ENCODE data around the gene PIK3CB. TPM values are rescaled to one million over a fixed set of nuclear protein-coding genes. Genes with fewer than 3 reads are reported as not detected.

PIK3CB gene
- total RNA-seq (10 to 100 TPM; 25.2 to 34.4 (median 30.9) TPM), total RNA-seq (9.8 to 59.1 (median 27.2) reads per million in 29 experiments)
- 26.0 TPM for total RNA-seq (2013)

DNA sequence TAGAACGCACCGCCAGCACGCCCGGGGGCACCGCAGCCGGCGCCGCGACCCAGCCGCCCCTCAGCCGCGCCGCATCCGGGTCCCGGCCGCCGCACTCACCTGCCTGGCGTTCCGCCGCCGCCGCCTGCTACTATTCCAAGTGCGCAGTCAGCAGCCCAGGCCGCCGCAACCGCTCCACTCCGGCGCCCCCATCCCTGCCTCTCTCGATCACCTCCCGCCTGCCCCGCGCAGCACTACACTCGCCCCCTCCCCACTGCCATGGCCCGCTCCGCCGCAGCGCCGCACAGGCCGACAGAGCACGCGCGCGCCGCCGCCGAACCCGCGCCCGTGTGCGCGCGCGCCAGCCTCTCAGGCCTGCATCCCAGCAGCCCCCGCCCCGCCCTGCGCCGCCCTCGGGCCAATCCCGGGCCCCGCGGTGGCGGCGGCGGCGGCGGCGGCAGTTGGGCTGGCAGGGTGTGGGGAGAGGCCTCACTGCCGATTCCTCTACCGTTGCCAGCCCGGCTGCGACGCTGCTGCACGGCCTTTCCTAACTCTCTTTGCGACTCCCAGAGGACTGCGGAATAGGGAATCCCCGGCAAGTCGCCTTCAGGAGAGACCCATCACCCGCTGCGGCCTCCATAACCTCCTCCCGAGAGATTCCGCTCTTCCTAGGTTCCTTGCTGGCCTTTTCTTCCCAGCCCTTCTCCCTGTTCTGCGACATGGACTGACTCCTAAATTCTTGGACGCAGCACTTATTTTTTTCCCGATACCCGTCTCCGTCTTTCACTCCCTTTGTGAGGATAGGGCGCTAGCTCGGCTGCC, at the start of gene PIK3CB:
TSS of gene PIK3CB (minus strand) at position 333 of the 801 bp plus-strand sequence. CDS start 75,585 bp downstream, outside the sequence.
- Mint-ChIP-seq H3K27ac (peak within 1 kb of the TSS; percentile 98 to 99), H3K27me3 (no peaks in the 10 kb centered on the region), H3K36me3 (peaks cover 10% of the 10 kb centered on the region), H3K4me3 (peak within 1 kb of the TSS; percentile 91 to 97 (median 96)), H3K4me1 (peaks cover 25 to 34% (median 29%) of the 10 kb centered on the region in 3 donors), H3K9me3 (no peaks in the 10 kb centered on the region)
- ChIA-PET CTCF (interaction anchor here in 1 of 2 donors (2.2 kb wide), 1 partner anchor 81 kb away, joined by 6 read pairs; no protein-coding TSS in a partner anchor), POLR2A (no interaction called here)
- H3K27ac ChIP-seq (ENCODE audit: low read length), result peak within 1 kb of the TSS; percentile 90
- WGBS (ENCODE audit: insufficient coverage), result 1% methylated on average over 81 of the region's 88 CpGs
- ATAC-seq (replicated peaks in 1 of 4) (peak; percentile 90 to 95 (median 94)), DNase-seq (peak; percentile 75 to 93 (median 85))
- no peaks in the 10 kb centered on the region for H3K9me3 ChIP-seq
- no peaks in the 10 kb centered on the region for H3K27me3 ChIP-seq (replicated peaks in 1 of 2; ENCODE audit: control insufficient read depth in 2 of 2, extremely low read depth in 1 of 2, insufficient read depth in 2 of 2, low read length in 1 of 2)
- peaks cover 9 to 30% of the 10 kb centered on the region in 2 experiments for H3K4me1 ChIP-seq (ENCODE audit: control insufficient read depth in 1 of 2, extremely low read depth in 1 of 2, insufficient read depth in 2 of 2, low read length in 2 of 2)
- H3K36me3 ChIP-seq (ENCODE audit: control insufficient read depth in 2 of 2, extremely low read depth in 1 of 2, insufficient read depth in 1 of 2, low read length in 1 of 2), result no peaks in the 10 kb centered on the region
- H3K4me3 ChIP-seq (ENCODE audit: control insufficient read depth in 1 of 2, extremely low read depth in 1 of 2, low read length in 1 of 2), result peak within 1 kb of the TSS; percentile 84 to 91

DNA sequence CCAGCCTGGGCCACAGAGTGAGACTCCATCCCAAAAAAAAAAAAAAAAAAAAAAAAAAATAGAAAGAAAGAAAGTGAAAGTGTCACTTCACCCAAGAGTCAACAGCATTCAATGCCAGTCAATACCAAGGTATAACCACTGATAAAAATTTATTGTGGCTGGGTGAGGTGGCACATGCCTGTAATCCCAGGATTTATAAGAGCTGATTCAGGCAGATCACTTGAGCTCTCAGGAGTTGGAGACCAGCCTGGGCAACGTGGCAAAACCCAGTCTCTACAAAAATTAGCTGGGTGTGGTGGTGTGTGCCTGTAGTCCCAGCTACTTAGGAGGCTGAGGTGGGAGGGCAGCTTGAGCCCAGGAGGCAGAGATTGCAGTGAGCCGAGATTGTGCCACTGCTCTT, 46.5 kb upstream of the PIK3CB start:
- H3K27ac Mint-ChIP-seq, result no peak overlapping the region
- no peak overlapping the region for H3K4me3 ChIP-seq (ENCODE audit: control insufficient read depth in 1 of 2, extremely low read depth in 1 of 2, low read length in 1 of 2)
- no peak overlapping the region for H3K4me3 Mint-ChIP-seq
- no peak for ATAC-seq (replicated peaks in 1 of 4)
- no peaks in the 10 kb centered on the region for H3K9me3 ChIP-seq
- WGBS (ENCODE audit: insufficient coverage), result 20% methylated on average over 1 of the region's 2 CpGs
- ChIA-PET POLR2A (interaction anchor here in 1 of 2 donors (0.6 to 0.7 kb wide), 2 partner anchors 21 to 23 kb away, joined by 3 to 6 read pairs; no protein-coding TSS in a partner anchor), CTCF (interaction anchor here (0.7 to 0.8 kb wide), 4 partner anchors 34 to 530 kb away, joined by 3 to 11 read pairs (median 6); no protein-coding TSS in a partner anchor)
- no peaks in the 10 kb centered on the region for H3K36me3 ChIP-seq (ENCODE audit: control insufficient read depth in 2 of 2, extremely low read depth in 1 of 2, insufficient read depth in 1 of 2, low read length in 1 of 2)
- H3K27me3 ChIP-seq (replicated peaks in 1 of 2; ENCODE audit: control insufficient read depth in 2 of 2, extremely low read depth in 1 of 2, insufficient read depth in 2 of 2, low read length in 1 of 2), result peaks cover 0 to 3% of the 10 kb centered on the region in 2 experiments
- H3K4me1 Mint-ChIP-seq, result peaks cover 0 to under 1% (median 0%) of the 10 kb centered on the region in 3 donors
- no peaks in the 10 kb centered on the region for H3K27me3 Mint-ChIP-seq
- H3K9me3 Mint-ChIP-seq, result peaks cover 2 to 7% (median 3%) of the 10 kb centered on the region in 3 donors
- H3K36me3 Mint-ChIP-seq, result no peaks in the 10 kb centered on the region
- peaks cover 0 to 3% of the 10 kb centered on the region in 2 experiments for H3K4me1 ChIP-seq (ENCODE audit: control insufficient read depth in 1 of 2, extremely low read depth in 1 of 2, insufficient read depth in 2 of 2, low read length in 2 of 2)
- no peak for DNase-seq
- H3K27ac ChIP-seq (ENCODE audit: low read length), result no peak overlapping the region

DNA sequence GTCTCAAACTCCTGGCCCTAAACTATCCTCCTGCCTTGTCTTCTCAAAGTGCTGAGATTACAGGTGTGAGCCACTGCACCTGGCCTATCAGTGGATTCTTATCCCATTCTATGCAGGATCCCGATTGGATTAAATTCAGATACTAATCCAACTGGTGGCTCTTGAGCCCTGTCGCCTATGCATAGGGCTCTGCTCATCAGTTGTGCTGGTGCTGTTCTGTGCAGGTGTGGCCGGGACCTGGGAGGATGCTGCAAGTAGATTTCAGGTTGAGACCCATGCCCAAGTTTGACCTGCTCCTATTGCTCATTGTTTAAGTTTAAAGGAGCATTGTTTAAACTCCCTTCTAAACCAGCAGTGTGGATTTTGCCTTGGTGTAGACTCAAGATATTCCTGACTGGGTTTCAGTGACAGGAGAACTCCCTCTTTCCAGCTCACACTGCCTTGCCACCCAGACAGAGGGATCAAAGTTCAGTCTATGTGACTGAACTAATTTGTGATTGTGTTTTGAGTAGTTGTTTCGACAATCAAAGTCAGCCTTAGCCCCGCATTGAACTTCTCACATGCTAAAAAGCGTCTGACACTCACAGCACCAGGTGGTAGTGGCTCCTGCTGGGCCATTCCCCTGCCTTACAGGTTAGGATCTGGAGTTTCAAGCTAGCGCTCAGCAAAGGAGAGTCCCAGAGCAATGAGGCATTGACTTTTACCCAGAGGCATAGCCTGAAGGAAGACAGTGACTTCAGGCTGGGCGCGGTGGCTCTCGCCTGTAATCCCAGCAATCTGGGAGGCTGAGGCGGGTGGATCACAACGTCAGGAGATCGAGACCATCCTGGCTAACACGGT, 45.0 kb upstream of the PIK3CB start:
- H3K4me3 ChIP-seq (ENCODE audit: control insufficient read depth in 1 of 2, extremely low read depth in 1 of 2, low read length in 1 of 2), result no peak overlapping the region
- Mint-ChIP-seq H3K27ac (no peak overlapping the region), H3K4me1 (peaks cover 4 to 7% (median 6%) of the 10 kb centered on the region in 3 donors), H3K4me3 (no peak overlapping the region), H3K9me3 (peaks cover 10 to 15% (median 11%) of the 10 kb centered on the region in 3 donors), H3K27me3 (no peaks in the 10 kb centered on the region), H3K36me3 (no peaks in the 10 kb centered on the region)
- DNase-seq (no peak), ATAC-seq (replicated peaks in 1 of 4) (no peak)
- H3K4me1 ChIP-seq (ENCODE audit: control insufficient read depth in 1 of 2, extremely low read depth in 1 of 2, insufficient read depth in 2 of 2, low read length in 2 of 2), result peaks cover 0 to 3% of the 10 kb centered on the region in 2 experiments
- 87% methylated on average over 9 of the region's 14 CpGs for WGBS (ENCODE audit: insufficient coverage)
- CTCF ChIA-PET, result interaction anchor here (0.6 to 0.7 kb wide), 2 partner anchors 17 to 36 kb away, joined by 3 to 5 read pairs; no protein-coding TSS in a partner anchor
- H3K9me3 ChIP-seq, result no peaks in the 10 kb centered on the region
- no peak overlapping the region for H3K27ac ChIP-seq (ENCODE audit: low read length)
- peaks cover 0 to 3% of the 10 kb centered on the region in 2 experiments for H3K27me3 ChIP-seq (replicated peaks in 1 of 2; ENCODE audit: control insufficient read depth in 2 of 2, extremely low read depth in 1 of 2, insufficient read depth in 2 of 2, low read length in 1 of 2)
- H3K36me3 ChIP-seq (ENCODE audit: control insufficient read depth in 2 of 2, extremely low read depth in 1 of 2, insufficient read depth in 1 of 2, low read length in 1 of 2), result no peaks in the 10 kb centered on the region
- POLR2A ChIA-PET, result no interaction called here

DNA sequence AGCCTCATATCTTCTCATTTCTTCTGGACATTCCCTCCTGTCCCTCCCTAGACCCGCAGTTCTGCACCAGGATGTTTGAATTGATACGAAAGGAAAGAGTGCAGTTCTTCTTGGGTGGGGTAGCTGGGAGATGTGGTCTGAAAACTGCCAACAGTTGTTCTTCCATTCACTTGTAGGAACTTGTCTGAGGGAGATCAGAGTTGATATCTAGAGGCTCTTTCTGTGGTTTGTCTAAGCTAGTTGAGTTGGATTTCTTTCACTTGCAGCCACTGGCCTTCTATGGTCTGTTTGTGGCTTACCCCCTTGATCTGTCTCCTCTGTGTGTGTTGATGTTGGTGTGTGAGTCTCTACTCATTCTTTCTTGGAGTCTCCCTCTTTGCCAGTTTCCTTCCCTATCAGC, 42.5 kb upstream of the PIK3CB start:
- H3K27ac ChIP-seq (ENCODE audit: low read length), result no peak overlapping the region
- Mint-ChIP-seq H3K27ac (no peak overlapping the region), H3K4me1 (peaks cover 4 to 7% (median 6%) of the 10 kb centered on the region in 3 donors), H3K36me3 (no peaks in the 10 kb centered on the region), H3K27me3 (no peaks in the 10 kb centered on the region), H3K4me3 (no peak overlapping the region), H3K9me3 (peaks cover 10 to 15% (median 11%) of the 10 kb centered on the region in 3 donors)
- POLR2A ChIA-PET, result no interaction called here
- WGBS (ENCODE audit: insufficient coverage), result 94% methylated on average over 2 of the region's 2 CpGs
- no peak overlapping the region for H3K4me3 ChIP-seq (ENCODE audit: control insufficient read depth in 1 of 2, extremely low read depth in 1 of 2, low read length in 1 of 2)
- ATAC-seq (replicated peaks in 1 of 4) (no peak), DNase-seq (no peak)
- no peaks in the 10 kb centered on the region for H3K9me3 ChIP-seq
- CTCF ChIA-PET, result interaction anchor here in 1 of 2 donors (0.7 kb wide), 1 partner anchor 47 kb away, joined by 4 read pairs; no protein-coding TSS in a partner anchor
- H3K36me3 ChIP-seq (ENCODE audit: control insufficient read depth in 2 of 2, extremely low read depth in 1 of 2, insufficient read depth in 1 of 2, low read length in 1 of 2), result no peaks in the 10 kb centered on the region
- peaks cover 0 to 6% of the 10 kb centered on the region in 2 experiments for H3K27me3 ChIP-seq (replicated peaks in 1 of 2; ENCODE audit: control insufficient read depth in 2 of 2, extremely low read depth in 1 of 2, insufficient read depth in 2 of 2, low read length in 1 of 2)
- peaks cover 0 to 3% of the 10 kb centered on the region in 2 experiments for H3K4me1 ChIP-seq (ENCODE audit: control insufficient read depth in 1 of 2, extremely low read depth in 1 of 2, insufficient read depth in 2 of 2, low read length in 2 of 2)

DNA sequence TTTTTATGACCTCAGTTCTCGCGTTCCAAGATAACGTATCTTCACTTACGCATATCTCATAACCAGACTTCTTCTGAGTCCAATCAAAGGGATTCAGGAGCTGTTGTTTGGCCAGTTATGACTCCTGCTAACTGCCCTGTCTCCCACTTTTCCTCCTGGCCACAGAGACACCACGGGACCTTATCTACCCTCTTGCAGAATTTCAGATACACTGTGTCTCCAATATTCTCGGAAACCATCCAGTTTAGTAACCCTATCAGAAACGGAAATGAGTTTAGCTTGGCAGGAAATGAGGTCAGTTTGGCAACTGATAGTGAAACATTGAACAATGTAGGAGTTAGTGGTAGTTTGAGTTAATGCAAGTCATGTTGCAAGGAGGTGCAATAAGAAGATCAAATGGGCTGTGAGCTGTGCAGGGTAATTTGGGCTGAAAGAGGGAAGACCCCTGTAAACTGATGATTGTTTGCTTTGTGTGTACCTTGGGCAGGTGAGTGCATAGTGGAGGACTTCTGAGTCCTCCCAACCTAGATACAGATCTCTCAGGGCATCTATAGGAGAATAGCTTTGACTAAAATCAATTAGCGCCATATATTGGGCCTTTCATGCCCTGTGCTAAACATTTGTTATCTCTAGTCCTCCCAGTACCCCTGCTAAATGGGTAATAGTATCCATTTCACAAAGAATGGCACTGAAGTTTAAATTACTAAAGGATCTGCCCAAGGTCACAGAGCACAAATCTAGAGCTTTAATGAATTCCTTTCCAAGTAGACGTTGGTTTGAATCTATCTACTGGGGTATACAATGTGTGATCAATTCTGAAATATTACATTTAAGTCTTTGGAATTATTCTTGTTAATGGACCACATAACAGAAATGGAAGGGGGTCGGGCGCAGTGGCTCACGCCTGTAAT, 41.3 kb upstream of the PIK3CB start:
- 56% methylated on average over 5 of the region's 12 CpGs for WGBS (ENCODE audit: insufficient coverage)
- Histone ChIP-seq H3K4me3 (ENCODE audit: control insufficient read depth in 1 of 2, extremely low read depth in 1 of 2, low read length in 1 of 2) (no peak overlapping the region), H3K27ac (ENCODE audit: low read length) (no peak overlapping the region), H3K27me3 (replicated peaks in 1 of 2; ENCODE audit: control insufficient read depth in 2 of 2, extremely low read depth in 1 of 2, insufficient read depth in 2 of 2, low read length in 1 of 2) (peaks cover 0 to 6% of the 10 kb centered on the region in 2 experiments), H3K4me1 (ENCODE audit: control insufficient read depth in 1 of 2, extremely low read depth in 1 of 2, insufficient read depth in 2 of 2, low read length in 2 of 2) (no peaks in the 10 kb centered on the region), H3K36me3 (ENCODE audit: control insufficient read depth in 2 of 2, extremely low read depth in 1 of 2, insufficient read depth in 1 of 2, low read length in 1 of 2) (no peaks in the 10 kb centered on the region), H3K9me3 (no peaks in the 10 kb centered on the region)
- POLR2A ChIA-PET, result no interaction called here
- CTCF ChIA-PET, result interaction anchor here in 1 of 2 donors (0.6 kb wide), 1 partner anchor 89 kb away, joined by 3 read pairs; no protein-coding TSS in a partner anchor
- H3K27ac Mint-ChIP-seq, result no peak overlapping the region
- H3K4me1 Mint-ChIP-seq, result peaks cover 4 to 7% (median 6%) of the 10 kb centered on the region in 3 donors
- DNase-seq (no peak), ATAC-seq (replicated peaks in 1 of 4) (no peak)
- no peaks in the 10 kb centered on the region for H3K27me3 Mint-ChIP-seq
- H3K4me3 Mint-ChIP-seq, result no peak overlapping the region
- no peaks in the 10 kb centered on the region for H3K36me3 Mint-ChIP-seq
- H3K9me3 Mint-ChIP-seq, result peaks cover 10 to 15% (median 11%) of the 10 kb centered on the region in 3 donors
